NK-92 (cell line): ENCODE measurements around the gene JAZF1.

Experiments
- DNase-seq: peaks from one replicate; lab custom pipeline; 2025; ENCODE audit not compliant: unreplicated experiment; lab: John Stamatoyannopoulos, UW

Gene JAZF1

GRCh38 chr7:28078036-28078901 is 102.3 kb downstream of the JAZF1 start:
- DNase-seq: no peak

- no peak for DNase-seq
These were observed 103.0 kb downstream of the JAZF1 start for GRCh38 chr7:28077616-28078015.

GRCh38 chr7:28076423-28077200 is 104.0 kb downstream of the JAZF1 start:
- DNase-seq: no peak

GRCh38 chr7:28075674-28076358 is 104.8 kb downstream of the JAZF1 start:
- no peak for DNase-seq

- no peak for DNase-seq
These were observed 107.6 kb downstream of the JAZF1 start for GRCh38 chr7:28072876-28073514.

- no peak for DNase-seq
These were observed 109.0 kb downstream of the JAZF1 start for GRCh38 chr7:28071570-28071969.

- DNase-seq: no peak
These were observed 110.1 kb downstream of the JAZF1 start for GRCh38 chr7:28070297-28071055.

- DNase-seq: no peak
These were observed 110.8 kb downstream of the JAZF1 start for GRCh38 chr7:28069807-28070206.

- no peak for DNase-seq
These were observed 111.2 kb downstream of the JAZF1 start for GRCh38 chr7:28069388-28069787.

- DNase-seq: no peak
These were observed 111.8 kb downstream of the JAZF1 start for GRCh38 chr7:28068811-28069216.

- DNase-seq: no peak
These were observed 113.4 kb downstream of the JAZF1 start for GRCh38 chr7:28067171-28067570.

- no peak for DNase-seq
These were observed 114.8 kb downstream of the JAZF1 start for GRCh38 chr7:28065721-28066285.

- DNase-seq: no peak
These were observed 115.3 kb downstream of the JAZF1 start for GRCh38 chr7:28065308-28065707.

GRCh38 chr7:28064437-28064836 is 116.2 kb downstream of the JAZF1 start:
- DNase-seq: no peak

GRCh38 chr7:28062197-28062991 is 118.2 kb downstream of the JAZF1 start:
- DNase-seq: no peak

GRCh38 chr7:28061824-28062196 is 118.8 kb downstream of the JAZF1 start:
- DNase-seq: no peak

- DNase-seq: no peak
These were observed 120.1 kb downstream of the JAZF1 start for GRCh38 chr7:28060371-28060950.

- DNase-seq: no peak
These were observed 125.4 kb downstream of the JAZF1 start for GRCh38 chr7:28055161-28055544.
